HG03039 (cell line): ENCODE measurements around the gene C1R.
"Not testable (repeated sequence)": the region's sequence is repeated elsewhere in the genome, so short reads cannot be mapped to it uniquely, and the experiment has no call there.

Experiments
- ATAC-seq: cut with Tn5 transposase; IDR thresholded peaks from one replicate; pipeline ENCODE4 v1.9.1; 2021; ENCODE audit warnings: mild to moderate bottlenecking, moderate library complexity; ENCODE audit not compliant: unreplicated experiment

The C1R gene

GRCh38 chr12:7069386-7069785, 22.9 kb downstream of the C1R start:
- no peak for ATAC-seq

- ATAC-seq: no peak
Observed at GRCh38 chr12:7068994-7069346, 23.3 kb downstream of the C1R start.

DNA sequence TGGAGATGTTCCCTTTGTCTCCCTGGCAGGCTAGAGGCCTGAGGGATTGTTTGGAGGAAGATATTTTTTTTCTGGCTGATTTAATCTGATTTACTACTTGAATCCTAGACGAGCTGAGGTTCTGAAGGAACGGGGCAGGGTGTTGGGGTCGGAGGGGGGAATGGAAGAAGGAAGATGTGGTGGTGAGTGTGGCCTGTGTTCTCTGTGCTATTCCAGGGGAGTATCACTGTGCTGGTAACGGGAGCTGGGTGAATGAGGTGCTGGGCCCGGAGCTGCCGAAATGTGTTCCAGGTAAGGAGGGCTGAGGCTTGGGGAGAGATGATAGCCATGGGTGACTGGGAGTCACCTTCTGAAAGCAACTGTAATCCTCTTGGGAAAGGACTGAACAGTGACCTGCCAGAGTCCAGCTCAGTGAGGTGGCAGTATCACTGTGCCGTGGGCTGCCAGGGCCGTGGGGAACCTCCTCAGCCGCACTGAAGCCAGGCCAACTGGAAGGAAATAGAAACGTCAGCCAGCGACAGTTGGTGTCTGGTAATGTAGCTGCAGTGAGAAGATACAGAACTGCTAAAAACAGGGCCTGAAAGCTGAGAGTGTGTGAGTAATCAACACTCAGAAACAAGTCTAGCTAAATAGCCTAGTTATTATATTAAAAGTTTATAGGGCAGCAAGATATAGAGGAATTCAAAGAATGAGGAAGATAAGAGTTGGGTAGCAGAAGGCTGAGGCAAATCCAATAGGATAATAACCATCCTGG, 23.8 kb downstream of the C1R start:
- ATAC-seq: no peak

DNA sequence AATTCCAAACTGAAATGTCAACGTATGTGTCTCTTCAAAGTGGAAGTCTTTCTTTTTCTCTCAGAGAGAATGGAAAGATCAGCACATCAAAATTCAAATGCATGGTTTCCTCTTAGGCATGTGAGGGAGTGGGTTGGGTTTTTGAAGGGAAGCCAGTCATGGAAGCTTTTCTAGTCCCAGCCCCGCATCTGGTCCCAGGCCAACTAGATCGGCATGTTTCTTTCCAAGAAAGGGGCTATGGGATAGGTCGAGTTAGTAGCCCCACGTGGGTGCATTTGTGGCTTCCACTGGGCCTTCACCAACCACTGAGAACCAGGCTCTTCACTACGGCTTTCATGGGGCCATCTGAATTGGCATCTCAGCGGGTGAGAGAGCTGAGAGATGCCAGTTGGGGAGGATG, 25.1 kb downstream of the C1R start:
- ATAC-seq: no peak

- no peak for ATAC-seq
Observed at GRCh38 chr12:7066596-7066995, 25.6 kb downstream of the C1R start.

DNA sequence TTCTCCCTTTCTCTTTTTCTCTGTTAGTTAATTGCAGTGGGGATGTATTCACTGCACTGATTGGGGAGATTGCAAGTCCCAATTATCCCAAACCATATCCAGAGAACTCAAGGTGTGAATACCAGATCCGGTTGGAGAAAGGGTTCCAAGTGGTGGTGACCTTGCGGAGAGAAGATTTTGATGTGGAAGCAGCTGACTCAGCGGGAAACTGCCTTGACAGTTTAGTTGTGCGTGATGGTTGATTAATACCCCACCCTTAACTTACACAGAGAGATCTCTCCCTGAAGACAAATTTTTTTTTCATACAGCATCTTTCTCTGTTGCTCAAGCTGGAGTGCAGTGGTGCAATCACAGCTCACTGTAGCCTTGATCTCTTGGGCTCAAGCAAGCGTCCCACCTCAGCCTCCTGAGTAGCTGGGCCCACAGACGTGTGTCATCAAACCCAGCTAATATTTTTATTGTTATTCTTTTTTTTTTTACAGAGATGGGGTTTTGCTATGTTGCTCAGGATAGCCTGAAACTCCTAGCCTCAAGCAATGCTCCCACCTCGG, 27.1 kb downstream of the C1R start:
- no peak for ATAC-seq

DNA sequence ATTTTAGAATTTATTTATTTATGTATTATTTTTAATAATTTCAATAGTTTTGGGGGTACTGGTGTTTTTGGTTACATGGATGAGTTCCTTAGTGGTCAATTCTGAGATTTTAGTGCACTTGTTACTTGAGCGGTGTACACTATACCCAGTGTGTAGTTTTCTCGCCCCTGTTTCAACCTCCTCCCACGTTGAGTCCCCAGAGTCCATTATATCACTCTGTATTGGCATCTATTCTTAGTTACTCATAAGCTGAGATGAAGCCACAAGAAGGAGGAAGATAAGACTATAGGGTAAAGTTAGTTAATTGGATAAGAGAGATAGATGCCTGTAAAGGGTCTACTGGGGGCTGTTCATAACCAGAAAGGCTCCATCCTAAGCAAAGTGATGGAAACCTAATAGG, 27.7 kb downstream of the C1R start:
- no peak for ATAC-seq

DNA sequence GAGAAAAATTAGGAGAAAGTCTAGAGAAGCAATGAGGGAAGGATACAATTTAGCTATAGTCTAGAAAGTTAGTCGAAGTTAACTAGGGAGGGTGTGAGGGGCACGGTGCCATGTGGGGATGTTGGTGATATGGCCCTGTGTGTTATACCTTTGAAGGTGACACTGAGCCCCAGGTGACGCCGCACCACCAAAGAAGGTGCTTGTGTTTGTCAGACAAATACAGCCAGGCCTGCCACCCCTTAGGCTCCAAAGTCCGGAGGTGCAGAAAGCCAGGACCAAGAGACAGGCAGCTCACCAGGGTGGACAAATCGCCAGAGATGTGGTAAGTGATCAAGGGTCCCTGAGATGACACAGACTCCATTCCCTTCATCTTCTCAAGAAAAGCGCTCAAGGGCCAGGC, 30.6 kb downstream of the C1R start:
- no peak for ATAC-seq

GRCh38 chr12:7061138-7061537, 31.1 kb downstream of the C1R start:
- ATAC-seq: no peak

DNA sequence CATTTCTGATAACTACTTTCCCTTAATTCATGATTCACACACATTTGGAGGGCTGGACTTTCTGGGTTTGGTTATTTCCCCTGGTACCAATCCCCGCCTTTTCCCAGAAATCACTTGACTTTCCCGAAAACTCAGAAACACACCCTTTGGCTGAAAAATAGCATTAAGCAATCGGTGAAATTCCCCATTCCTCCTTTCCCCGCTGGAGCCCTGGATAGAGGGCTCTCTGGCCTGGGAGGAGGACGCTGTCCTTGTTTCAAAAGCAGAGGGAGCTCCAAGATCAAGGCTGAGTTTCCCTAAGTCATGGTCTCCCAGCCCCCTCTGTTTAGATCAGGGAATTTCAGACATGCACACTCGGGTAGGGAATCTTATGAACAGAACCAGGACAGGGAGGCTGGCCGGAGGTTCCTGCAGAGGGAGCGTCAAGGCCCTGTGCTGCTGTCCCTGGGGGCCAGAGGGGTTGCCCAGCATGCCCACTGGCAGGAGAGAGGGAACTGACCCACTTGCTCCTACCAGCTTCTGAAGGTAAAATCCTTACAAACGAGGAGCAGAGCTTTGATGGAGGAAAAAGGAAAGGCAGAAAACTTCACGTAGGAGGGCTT, 31.8 kb downstream of the C1R start, which contains the start of gene C1S:
Gene C1S (plus strand): TSS at position 366 of the 602 bp plus-strand sequence. CDS start 1,195 bp downstream, outside the sequence.
- no peak for ATAC-seq

- ATAC-seq: no peak
Observed at GRCh38 chr12:7059780-7060179, 32.5 kb downstream of the C1R start.

DNA sequence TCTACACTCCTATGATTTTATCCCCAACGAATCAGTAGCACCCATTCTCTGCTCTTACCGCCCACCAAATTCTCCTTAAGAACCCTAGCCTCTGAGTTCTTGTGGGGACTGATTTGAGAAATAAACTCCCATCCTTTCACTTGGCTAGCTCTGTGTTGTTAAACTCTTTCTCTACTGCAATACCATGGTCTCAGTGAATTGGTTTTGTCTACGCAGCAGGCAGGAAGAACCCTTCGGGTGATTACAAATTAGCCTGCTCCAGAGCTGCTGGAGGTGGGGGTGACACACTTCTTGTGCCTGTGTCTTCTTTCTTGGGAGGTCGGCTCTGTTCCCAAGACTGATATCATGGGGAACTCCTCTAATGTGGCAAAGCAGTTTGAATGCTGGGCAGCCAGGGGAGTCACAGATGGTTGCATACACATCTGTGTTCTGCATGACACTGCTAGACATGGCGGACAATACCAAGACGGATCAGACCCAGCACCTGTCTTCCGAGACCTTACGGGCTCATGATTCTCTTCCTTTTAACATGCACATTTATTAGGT, 33.3 kb downstream of the C1R start:
- no peak for ATAC-seq

GRCh38 chr12:7058163-7058845, 33.9 kb downstream of the C1R start:
- ATAC-seq: no peak

- not testable (repeated sequence) for ATAC-seq
Observed at GRCh38 chr12:7055736-7056135, 36.5 kb downstream of the C1R start.

- no peak for ATAC-seq
Observed at GRCh38 chr12:7054925-7055324, 37.3 kb downstream of the C1R start.

DNA sequence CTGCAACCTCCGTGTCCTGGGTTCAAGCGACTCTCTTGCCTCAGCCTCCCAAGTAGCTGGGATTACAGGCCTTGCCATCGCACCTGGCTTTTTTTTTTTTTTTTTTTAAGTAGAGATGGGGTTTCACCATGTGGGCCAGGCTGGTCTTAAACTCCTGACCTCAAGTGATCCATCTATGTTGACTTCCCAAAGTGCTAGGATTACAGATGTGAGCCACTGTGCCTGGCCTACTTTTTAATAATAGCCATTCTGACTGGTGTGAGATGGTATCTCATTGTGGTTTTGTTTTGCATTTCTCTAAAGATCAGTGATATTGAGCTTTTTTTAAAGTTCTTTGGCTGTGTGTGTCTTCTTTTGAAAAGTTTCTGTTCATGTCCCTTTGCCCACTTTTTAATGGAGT, 42.3 kb downstream of the C1R start:
- not testable (repeated sequence) for ATAC-seq

- ATAC-seq: not testable (repeated sequence)
Observed at GRCh38 chr12:7049445-7049951, 42.7 kb downstream of the C1R start.

DNA sequence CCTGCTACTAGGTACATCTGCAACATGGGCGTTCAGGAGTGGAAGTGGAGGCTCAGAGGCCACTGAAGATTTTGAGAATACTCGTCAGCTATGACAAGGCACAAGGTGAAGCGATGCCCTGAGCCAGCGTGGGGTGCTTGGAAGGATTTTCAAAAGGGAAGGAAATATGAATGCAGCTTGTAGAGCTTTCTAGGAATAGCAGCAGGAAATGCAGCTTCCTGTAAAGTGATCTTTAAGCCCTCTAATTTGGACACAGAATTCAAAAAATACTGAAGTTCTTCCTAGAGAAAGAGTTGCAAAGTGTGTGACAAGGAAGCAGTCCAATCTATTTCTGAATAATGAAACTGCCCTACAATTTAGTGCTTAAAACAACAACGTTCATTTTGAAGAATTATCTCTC, 44.9 kb downstream of the C1R start:
- no peak for ATAC-seq

DNA sequence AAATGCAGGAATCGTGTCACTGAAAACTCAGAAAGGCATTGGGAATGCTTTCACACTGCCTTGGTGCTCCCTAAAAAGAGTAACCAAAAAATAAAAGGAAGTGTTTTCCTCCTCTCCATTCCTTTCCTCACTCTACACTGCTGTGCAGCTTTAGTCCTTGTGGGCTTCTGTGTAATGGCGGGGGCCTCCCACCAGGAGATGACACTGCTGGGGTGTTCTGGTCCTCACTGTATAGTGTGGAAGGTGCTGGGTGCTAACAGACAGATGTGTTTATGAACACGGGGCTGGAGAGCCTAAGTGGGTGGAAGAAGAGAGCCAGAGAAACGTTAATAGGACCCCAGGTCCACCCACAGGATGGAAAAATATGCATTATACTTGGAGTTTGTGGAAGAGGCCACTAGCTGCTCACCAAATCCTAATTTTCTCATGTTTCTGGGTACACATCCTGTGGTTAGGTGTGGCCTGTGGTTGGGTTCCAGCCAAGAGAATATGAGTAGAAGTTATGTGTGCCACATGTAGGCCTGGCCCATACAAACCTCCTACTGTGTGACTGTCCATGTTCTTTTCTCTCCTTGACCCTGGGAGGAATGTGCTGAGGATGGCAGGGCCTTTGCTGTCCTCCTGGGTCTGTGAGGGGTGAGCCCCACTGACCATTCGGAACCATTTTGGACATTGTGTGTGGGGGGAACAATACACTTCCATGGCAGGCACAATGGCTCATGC, 45.7 kb downstream of the C1R start:
- ATAC-seq: no peak

GRCh38 chr12:7045913-7046312, 46.3 kb downstream of the C1R start:
- no peak for ATAC-seq

GRCh38 chr12:7042842-7043241, 49.4 kb downstream of the C1R start:
- ATAC-seq: no peak
